ENCODE data around the gene CTNNBIP1.

The CTNNBIP1 gene

GRCh38 chr1:9877962-9878361 lies 32.1 kb downstream of the CTNNBIP1 start:
- Histone ChIP-seq H3K4me3 (ENCODE audit: low read length) (no peak overlapping the region), H3K4me1 (ENCODE audit: control insufficient read depth, insufficient read depth, low read length) (no peaks in the 10 kb centered on the region), H3K9me3 (ENCODE audit: control insufficient read depth, insufficient read depth, low read length) (no peaks in the 10 kb centered on the region), H3K27me3 (ENCODE audit: control insufficient read depth, insufficient read depth, low read length) (no peaks in the 10 kb centered on the region), H3K27ac (ENCODE audit: low read length) (no peak overlapping the region), H3K36me3 (ENCODE audit: control insufficient read depth, insufficient read depth, low read length) (no peaks in the 10 kb centered on the region)
- no peak for DNase-seq (ENCODE audit: low read depth, low spot score)
- WGBS (ENCODE audit: insufficient coverage, insufficient read length): no CpG with 5 or more reads among the region's 10 CpGs

- no CpG with 5 or more reads among the region's 6 CpGs for WGBS (ENCODE audit: insufficient coverage, insufficient read length)
- Histone ChIP-seq H3K4me3 (ENCODE audit: low read length) (no peak overlapping the region), H3K27ac (ENCODE audit: low read length) (no peak overlapping the region), H3K9me3 (ENCODE audit: control insufficient read depth, insufficient read depth, low read length) (no peaks in the 10 kb centered on the region), H3K4me1 (ENCODE audit: control insufficient read depth, insufficient read depth, low read length) (no peaks in the 10 kb centered on the region), H3K36me3 (ENCODE audit: control insufficient read depth, insufficient read depth, low read length) (no peaks in the 10 kb centered on the region; the same call in 1 of the 2 replicates), H3K27me3 (ENCODE audit: control insufficient read depth, insufficient read depth, low read length) (no peaks in the 10 kb centered on the region)
- no peak for DNase-seq (ENCODE audit: low read depth, low spot score)
These were observed 34.5 kb downstream of the CTNNBIP1 start for GRCh38 chr1:9875636-9876000.

DNA sequence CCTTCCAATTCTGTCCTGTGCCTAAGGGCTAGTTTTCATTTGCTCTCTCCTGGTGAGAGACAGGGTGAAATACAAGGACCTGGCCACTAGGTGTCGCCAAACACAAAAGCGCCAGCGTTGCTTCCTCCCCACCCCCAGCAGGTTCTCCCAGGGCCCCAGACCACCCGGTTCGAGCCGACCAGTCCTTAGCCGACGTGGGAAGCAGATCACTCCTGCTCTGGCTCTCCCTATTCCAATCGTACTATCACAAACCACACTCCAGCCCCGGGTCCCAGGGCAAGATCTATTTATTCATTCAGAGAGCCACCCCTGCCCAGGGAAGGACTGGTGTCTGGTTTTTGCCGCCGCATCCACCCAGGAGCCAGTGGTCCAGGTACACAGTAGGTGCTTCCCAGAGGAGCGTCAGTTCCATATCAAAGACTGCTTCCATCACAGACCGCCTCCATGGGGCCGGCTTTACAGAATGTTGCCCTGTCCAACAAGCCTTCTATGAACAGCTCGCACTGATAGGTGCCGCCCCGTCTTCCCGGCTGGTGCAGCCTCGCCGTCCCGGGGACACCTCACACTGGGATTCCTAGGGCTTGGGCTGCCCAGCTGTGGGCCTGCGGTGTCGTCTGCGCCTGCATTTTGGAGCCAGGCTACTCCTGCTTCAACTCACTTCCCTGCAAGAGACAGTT lies 35.0 kb downstream of the CTNNBIP1 start:
- Histone ChIP-seq H3K4me1 (ENCODE audit: control insufficient read depth, insufficient read depth, low read length) (no peaks in the 10 kb centered on the region), H3K27ac (ENCODE audit: low read length) (no peak overlapping the region), H3K4me3 (ENCODE audit: low read length) (no peak overlapping the region), H3K27me3 (ENCODE audit: control insufficient read depth, insufficient read depth, low read length) (no peaks in the 10 kb centered on the region), H3K36me3 (ENCODE audit: control insufficient read depth, insufficient read depth, low read length) (no peaks in the 10 kb centered on the region; the same call in 1 of the 2 replicates), H3K9me3 (ENCODE audit: control insufficient read depth, insufficient read depth, low read length) (no peaks in the 10 kb centered on the region)
- peak; percentile 61 for DNase-seq (ENCODE audit: low read depth, low spot score)
- WGBS (ENCODE audit: insufficient coverage, insufficient read length): no CpG with 5 or more reads among the region's 25 CpGs

- WGBS (ENCODE audit: insufficient coverage, insufficient read length): no CpG with 5 or more reads among the region's 3 CpGs
- no peaks in the 10 kb centered on the region for H3K4me1 ChIP-seq (ENCODE audit: control insufficient read depth, insufficient read depth, low read length)
These were observed 35.7 kb downstream of the CTNNBIP1 start for GRCh38 chr1:9874412-9874811.

GRCh38 chr1:9873992-9874391 lies 36.1 kb downstream of the CTNNBIP1 start:
- H3K9me3 ChIP-seq (ENCODE audit: control insufficient read depth, insufficient read depth, low read length): no peaks in the 10 kb centered on the region
- no peak overlapping the region for H3K4me3 ChIP-seq (ENCODE audit: low read length)
- no peaks in the 10 kb centered on the region for H3K27me3 ChIP-seq (ENCODE audit: control insufficient read depth, insufficient read depth, low read length)
- DNase-seq (ENCODE audit: low read depth, low spot score): no peak
- WGBS (ENCODE audit: insufficient coverage, insufficient read length): no CpG with 5 or more reads among the region's 5 CpGs
- no peaks in the 10 kb centered on the region; the same call in 1 of the 2 replicates for H3K36me3 ChIP-seq (ENCODE audit: control insufficient read depth, insufficient read depth, low read length)
- no peaks in the 10 kb centered on the region for H3K4me1 ChIP-seq (ENCODE audit: control insufficient read depth, insufficient read depth, low read length)
- H3K27ac ChIP-seq (ENCODE audit: low read length): no peak overlapping the region

More at GRCh38 chr1:9874412-9874811, 35.7 kb downstream of the CTNNBIP1 start:
- no peak for DNase-seq (ENCODE audit: low read depth, low spot score)
- Histone ChIP-seq H3K4me3 (ENCODE audit: low read length) (no peak overlapping the region), H3K36me3 (ENCODE audit: control insufficient read depth, insufficient read depth, low read length) (no peaks in the 10 kb centered on the region; the same call in 1 of the 2 replicates), H3K27me3 (ENCODE audit: control insufficient read depth, insufficient read depth, low read length) (no peaks in the 10 kb centered on the region), H3K9me3 (ENCODE audit: control insufficient read depth, insufficient read depth, low read length) (no peaks in the 10 kb centered on the region), H3K27ac (ENCODE audit: low read length) (no peak overlapping the region)

GRCh38 chr1:9873385-9873784 lies 36.7 kb downstream of the CTNNBIP1 start:
- WGBS (ENCODE audit: insufficient coverage, insufficient read length): no CpG with 5 or more reads among the region's 5 CpGs
- Histone ChIP-seq H3K4me3 (ENCODE audit: low read length) (no peak overlapping the region), H3K27me3 (ENCODE audit: control insufficient read depth, insufficient read depth, low read length) (no peaks in the 10 kb centered on the region), H3K36me3 (ENCODE audit: control insufficient read depth, insufficient read depth, low read length) (no peaks in the 10 kb centered on the region; the same call in 1 of the 2 replicates), H3K27ac (ENCODE audit: low read length) (no peak overlapping the region), H3K4me1 (ENCODE audit: control insufficient read depth, insufficient read depth, low read length) (no peaks in the 10 kb centered on the region), H3K9me3 (ENCODE audit: control insufficient read depth, insufficient read depth, low read length) (no peaks in the 10 kb centered on the region)
- no peak for DNase-seq (ENCODE audit: low read depth, low spot score)

GRCh38 chr1:9872430-9873165 lies 37.5 kb downstream of the CTNNBIP1 start:
- Histone ChIP-seq H3K4me3 (ENCODE audit: low read length) (no peak overlapping the region), H3K27me3 (ENCODE audit: control insufficient read depth, insufficient read depth, low read length) (no peaks in the 10 kb centered on the region), H3K27ac (ENCODE audit: low read length) (no peak overlapping the region), H3K4me1 (ENCODE audit: control insufficient read depth, insufficient read depth, low read length) (no peaks in the 10 kb centered on the region), H3K9me3 (ENCODE audit: control insufficient read depth, insufficient read depth, low read length) (no peaks in the 10 kb centered on the region), H3K36me3 (ENCODE audit: control insufficient read depth, insufficient read depth, low read length) (no peaks in the 10 kb centered on the region; the same call in 1 of the 2 replicates)
- no peak for DNase-seq (ENCODE audit: low read depth, low spot score)
- WGBS (ENCODE audit: insufficient coverage, insufficient read length): no CpG with 5 or more reads among the region's 11 CpGs

DNA sequence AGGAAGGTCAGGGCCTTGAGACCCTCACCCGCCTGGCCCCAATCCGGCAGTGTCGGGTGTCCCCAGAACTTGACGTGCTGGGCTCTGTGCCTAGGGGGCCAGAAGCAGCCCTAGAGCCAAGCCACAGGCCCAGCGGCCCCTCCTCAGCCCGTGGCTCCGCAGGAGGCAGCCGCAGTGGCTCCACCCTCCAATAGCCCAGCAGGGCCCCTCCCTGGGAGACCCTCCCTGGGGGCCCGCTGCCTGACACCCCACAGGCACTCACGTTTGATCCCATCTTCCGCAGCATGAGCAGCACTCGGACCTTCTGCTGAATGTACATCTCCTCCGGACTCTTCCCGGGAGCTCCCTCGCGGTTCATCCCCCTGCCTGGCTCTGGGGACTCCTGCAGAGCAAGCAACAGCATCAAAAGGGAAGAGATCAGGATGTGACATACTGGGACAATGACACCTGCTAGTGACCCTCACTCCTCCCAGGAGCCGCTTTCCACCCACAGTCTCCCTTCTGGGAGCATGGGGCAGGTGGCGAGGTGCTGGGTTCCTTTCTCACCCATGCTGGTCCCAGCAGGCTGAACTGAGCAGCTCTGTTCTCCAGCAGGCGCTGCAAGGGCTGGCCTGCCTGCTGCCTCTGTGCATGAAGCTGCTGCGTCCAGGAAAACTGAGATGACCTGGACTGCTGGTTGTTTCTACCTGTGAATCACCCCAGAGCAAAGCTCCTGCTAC lies 38.2 kb downstream of the CTNNBIP1 start:
- H3K4me3 ChIP-seq (ENCODE audit: low read length): no peak overlapping the region
- no peak overlapping the region for H3K27ac ChIP-seq (ENCODE audit: low read length)
- H3K4me1 ChIP-seq (ENCODE audit: control insufficient read depth, insufficient read depth, low read length): no peaks in the 10 kb centered on the region
- DNase-seq (ENCODE audit: low read depth, low spot score): no peak
- no CpG with 5 or more reads among the region's 20 CpGs for WGBS (ENCODE audit: insufficient coverage, insufficient read length)
- no peaks in the 10 kb centered on the region for H3K27me3 ChIP-seq (ENCODE audit: control insufficient read depth, insufficient read depth, low read length)
- no peaks in the 10 kb centered on the region; the same call in 1 of the 2 replicates for H3K36me3 ChIP-seq (ENCODE audit: control insufficient read depth, insufficient read depth, low read length)
- H3K9me3 ChIP-seq (ENCODE audit: control insufficient read depth, insufficient read depth, low read length): no peaks in the 10 kb centered on the region

DNA sequence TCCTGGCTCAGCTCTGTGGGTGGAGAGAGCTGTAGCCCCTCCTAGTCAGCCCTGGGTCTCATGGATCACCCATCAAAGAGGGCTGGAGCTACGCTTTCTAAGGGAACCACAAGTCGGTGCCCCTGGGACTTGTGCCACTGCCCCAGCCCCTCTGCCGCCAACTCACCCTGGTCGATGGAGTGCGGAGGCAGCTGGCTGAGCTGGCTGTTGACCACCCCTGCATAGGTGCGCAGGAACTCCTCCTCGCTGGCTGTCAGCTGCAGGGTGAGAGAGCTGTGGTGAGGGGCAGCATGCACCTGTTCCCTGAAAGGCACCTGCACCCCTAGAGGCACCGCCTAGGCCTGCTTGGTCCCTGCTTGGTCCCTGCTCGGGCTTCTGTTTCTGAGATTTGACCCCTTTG lies 39.0 kb downstream of the CTNNBIP1 start:
- no peaks in the 10 kb centered on the region for H3K27me3 ChIP-seq (ENCODE audit: control insufficient read depth, insufficient read depth, low read length)
- DNase-seq (ENCODE audit: low read depth, low spot score): no peak
- WGBS (ENCODE audit: insufficient coverage, insufficient read length): no CpG with 5 or more reads among the region's 9 CpGs
- no peak overlapping the region for H3K27ac ChIP-seq (ENCODE audit: low read length)
- no peak overlapping the region for H3K4me3 ChIP-seq (ENCODE audit: low read length)
- no peaks in the 10 kb centered on the region for H3K9me3 ChIP-seq (ENCODE audit: control insufficient read depth, insufficient read depth, low read length)
- no peaks in the 10 kb centered on the region for H3K4me1 ChIP-seq (ENCODE audit: control insufficient read depth, insufficient read depth, low read length)
- H3K36me3 ChIP-seq (ENCODE audit: control insufficient read depth, insufficient read depth, low read length): no peaks in the 10 kb centered on the region; the same call in 1 of the 2 replicates

- no peak overlapping the region for H3K27ac ChIP-seq (ENCODE audit: low read length)
- H3K27me3 ChIP-seq (ENCODE audit: control insufficient read depth, insufficient read depth, low read length): no peaks in the 10 kb centered on the region
- DNase-seq (ENCODE audit: low read depth, low spot score): no peak
- WGBS (ENCODE audit: insufficient coverage, insufficient read length): no CpG with 5 or more reads among the region's 4 CpGs
- H3K36me3 ChIP-seq (ENCODE audit: control insufficient read depth, insufficient read depth, low read length): no peaks in the 10 kb centered on the region; the same call in 1 of the 2 replicates
- H3K4me3 ChIP-seq (ENCODE audit: low read length): no peak overlapping the region
- H3K9me3 ChIP-seq (ENCODE audit: control insufficient read depth, insufficient read depth, low read length): no peaks in the 10 kb centered on the region
- no peaks in the 10 kb centered on the region; the same call in 1 of the 2 replicates for H3K4me1 ChIP-seq (ENCODE audit: control insufficient read depth, insufficient read depth, low read length)
These were observed 39.5 kb downstream of the CTNNBIP1 start for GRCh38 chr1:9870572-9870971.

Data from iPS DF 6.9 (cell line).